Stimulated activated CD4-positive, alpha-beta T cell treated with anti-CD3 and anti-CD28 coated beads, TNF-alpha, amount 100 ng/mL, for 1 hour (primary cell): Measurements from ENCODE around the gene TMEFF1.
"Not testable (repeated sequence)": the region's sequence is repeated elsewhere in the genome, so short reads cannot be mapped to it uniquely, and the experiment has no call there.

Experiments
- DNase-seq, 3 donors: peaks; one replicate each; pipeline ENCODE4 v3.0.0-alpha.2; 2020; ENCODE audit warnings: low read depth in 3 of 3, low spot score in 1 of 3

TMEFF1 gene, protein sequence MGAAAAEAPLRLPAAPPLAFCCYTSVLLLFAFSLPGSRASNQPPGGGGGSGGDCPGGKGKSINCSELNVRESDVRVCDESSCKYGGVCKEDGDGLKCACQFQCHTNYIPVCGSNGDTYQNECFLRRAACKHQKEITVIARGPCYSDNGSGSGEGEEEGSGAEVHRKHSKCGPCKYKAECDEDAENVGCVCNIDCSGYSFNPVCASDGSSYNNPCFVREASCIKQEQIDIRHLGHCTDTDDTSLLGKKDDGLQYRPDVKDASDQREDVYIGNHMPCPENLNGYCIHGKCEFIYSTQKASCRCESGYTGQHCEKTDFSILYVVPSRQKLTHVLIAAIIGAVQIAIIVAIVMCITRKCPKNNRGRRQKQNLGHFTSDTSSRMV

GRCh38 chr9:100472788-100473275, at the start of gene TMEFF1:
TSS of gene TMEFF1 (plus strand) at chr9:100473149. CDS start at chr9:100473545, 396 bp downstream.
- peak in 2 of 3 donors; percentile 1 to 32 for DNase-seq

DNA sequence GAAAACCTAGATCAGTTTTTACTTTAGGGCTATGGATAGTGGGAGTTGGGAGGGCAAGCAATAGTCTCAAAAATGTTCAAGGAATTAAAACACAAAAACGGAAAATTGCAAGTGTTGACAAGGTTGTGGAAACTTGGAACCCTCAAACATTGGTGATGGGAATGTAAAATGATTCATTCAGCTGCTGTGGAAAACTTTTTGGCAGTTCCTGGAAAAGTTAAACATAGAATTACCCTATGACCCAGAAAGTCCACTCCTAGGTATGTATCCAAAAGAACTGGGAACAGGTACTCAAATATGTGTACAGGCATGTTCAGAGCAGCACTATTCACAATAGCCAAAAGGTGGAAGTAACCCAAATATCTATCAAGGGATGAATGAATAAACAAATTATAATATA, 47.2 kb upstream of the TMEFF1 start:
- DNase-seq, result no peak

DNA sequence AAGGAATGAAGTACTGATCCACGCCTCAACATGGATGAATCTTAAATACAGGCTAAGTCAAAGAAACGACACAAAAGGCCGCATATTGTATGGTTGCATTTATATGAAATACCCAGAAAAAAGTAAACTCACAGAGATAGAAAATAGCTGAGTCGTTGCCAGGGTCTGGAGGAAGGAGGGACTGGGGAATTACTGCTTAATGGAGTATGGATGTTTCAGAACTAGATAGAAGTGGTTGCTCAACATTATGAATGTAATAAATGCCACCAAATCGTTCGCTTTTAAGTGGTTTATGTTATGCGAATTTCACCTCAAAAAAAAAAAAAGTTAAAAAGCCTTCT, 46.8 kb upstream of the TMEFF1 start:
- no peak for DNase-seq

DNA sequence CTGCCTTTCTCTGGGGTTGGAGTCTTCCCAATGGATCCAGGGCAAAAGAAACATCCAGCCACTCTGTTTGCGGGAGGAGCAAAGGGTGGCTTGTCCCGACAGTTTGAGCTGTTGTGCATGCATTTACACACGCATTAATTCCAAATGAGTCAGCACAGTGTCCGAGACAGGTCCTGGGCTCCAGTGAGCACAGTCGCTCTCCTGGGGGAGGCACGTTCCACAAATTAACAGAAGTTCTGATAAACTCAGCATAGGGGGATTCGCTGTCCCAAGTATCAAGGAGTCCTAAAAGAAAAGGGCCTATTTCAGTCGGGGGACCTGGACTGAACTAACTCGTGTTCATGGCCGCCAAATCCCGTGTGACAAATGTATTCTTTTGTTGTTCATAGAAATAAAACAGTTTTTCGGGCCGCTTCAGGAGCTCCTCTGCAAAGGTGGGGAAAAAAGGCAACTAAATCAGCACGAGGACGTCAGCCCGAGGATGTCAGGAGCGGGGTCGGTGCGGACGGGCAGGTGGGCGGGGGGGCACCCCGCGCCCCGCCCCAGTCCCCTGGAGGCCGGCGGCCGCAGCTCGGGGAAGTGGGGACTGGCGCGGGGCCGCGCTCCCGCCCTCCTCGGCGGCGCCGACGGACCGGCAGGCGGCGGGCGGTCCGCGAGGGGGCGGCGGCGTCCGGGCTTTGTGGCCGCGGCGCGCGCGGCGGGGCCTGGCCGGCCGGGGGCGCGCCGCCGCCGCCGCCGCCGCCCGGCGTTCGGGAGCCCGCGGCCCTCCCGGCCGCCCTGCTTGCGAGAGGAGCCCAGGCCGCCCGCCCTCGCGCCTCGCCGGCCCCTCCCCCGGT, 46.2 kb upstream of the TMEFF1 start, which contains the start of gene MSANTD3:
TSS of gene MSANTD3 (plus strand) at position 614 of the 836 bp plus-strand sequence. CDS start 14,796 bp downstream, outside the sequence.
- peak; percentile 11 to 28 (median 14) for DNase-seq

DNA sequence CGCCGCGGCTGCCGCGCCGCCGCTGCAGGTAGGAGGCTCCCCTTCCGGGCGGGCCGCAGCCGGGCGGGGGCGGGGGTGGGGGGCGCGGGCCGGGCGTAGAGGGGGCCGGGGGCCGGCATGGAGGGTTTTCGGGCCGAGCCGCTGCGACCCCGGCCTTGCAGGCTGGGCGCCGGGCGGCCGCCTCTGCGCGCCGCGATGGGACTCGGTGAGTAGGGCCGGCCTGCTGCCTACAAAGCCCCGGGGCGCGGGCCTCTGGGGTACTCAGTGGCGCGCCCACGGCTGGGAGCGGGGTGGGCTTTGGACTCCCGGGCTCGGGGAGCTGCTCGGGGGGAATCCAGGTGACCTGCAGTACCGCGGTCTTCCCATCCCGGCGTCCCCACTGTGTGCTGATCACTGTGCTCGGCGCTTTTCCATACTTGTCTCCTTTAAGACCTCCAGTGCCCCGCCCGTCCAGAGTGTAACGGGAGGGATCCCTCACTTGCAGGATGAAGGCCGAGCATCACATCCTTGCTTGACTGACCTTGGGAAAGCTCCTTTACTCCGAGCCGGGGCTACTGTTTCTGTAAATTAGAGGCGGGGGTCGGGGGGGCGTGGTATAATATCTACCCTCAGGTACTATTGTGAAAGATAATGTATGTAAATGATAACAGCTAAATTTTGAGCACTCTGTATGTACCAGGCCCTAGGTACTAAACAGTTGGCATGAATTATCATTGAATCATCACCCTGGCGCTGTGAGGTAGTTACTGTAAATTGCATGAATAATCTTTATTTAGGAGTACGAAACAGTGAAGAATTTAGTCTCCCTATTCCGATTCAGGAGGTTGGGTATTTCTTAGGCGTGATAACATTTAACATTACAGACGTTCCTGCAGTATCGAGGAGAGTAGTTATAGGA, 45.3 kb upstream of the TMEFF1 start:
- peak in 1 of 3 donors; percentile 37 for DNase-seq

- DNase-seq, result no peak
Measured at GRCh38 chr9:100428871-100429654, 43.9 kb upstream of the TMEFF1 start.

DNA sequence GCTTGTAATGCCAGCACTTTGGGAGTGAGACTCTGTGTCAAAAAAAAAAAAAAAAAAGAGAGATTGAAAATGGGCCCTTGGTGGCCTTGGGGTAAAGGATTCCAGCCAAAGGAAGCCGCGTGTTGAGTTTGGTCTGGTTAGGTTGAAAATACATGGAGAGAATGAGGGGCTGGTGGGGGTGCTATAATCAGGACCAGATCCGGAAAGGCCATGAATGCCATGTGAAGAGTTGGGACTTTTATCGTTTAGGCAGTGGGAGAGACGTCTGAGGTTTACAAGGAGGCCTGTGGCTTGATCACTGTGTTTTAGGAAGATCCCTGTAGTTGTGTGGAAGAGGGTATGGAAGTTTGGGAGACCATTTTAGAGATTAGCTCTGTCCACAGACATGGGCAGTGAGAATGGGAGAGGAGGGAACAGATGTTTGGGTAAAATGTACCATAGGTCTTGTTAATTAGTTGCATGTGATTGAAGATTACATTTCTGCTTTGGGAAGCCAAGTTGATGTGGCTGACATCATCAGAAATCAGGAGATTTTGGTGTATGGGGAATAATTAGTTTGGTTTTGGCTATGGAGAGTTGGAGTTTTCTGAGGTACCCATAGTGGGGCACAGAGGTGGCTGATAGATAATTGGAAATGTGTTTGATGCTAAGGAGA, 42.5 kb upstream of the TMEFF1 start:
- no peak for DNase-seq

- no peak for DNase-seq
Measured at GRCh38 chr9:100431886-100432285, 41.1 kb upstream of the TMEFF1 start.

DNA sequence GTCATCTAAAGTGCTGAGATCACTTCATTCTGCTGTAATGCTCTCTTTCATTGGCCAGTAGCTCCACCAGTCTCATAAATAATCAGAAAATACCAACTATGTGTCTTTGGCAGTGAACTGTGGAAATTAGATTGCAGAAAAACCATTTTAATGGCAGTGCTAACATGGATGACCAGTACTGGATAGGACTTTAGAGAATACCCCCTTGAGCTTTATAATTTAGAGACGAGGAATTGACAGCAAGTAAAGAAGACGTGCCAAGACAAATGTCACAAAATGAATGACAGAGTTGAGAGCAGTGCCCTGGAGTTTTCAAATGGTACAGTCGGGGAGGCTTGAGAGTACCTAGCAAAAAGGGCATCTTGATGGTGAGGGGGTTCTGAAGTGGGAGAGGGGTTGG, 40.2 kb upstream of the TMEFF1 start:
- DNase-seq, result no peak

GRCh38 chr9:100436571-100436970, 36.4 kb upstream of the TMEFF1 start:
- no peak for DNase-seq

GRCh38 chr9:100437860-100438805, 34.8 kb upstream of the TMEFF1 start:
- DNase-seq, result peak; percentile 30 to 38 (median 37)

DNA sequence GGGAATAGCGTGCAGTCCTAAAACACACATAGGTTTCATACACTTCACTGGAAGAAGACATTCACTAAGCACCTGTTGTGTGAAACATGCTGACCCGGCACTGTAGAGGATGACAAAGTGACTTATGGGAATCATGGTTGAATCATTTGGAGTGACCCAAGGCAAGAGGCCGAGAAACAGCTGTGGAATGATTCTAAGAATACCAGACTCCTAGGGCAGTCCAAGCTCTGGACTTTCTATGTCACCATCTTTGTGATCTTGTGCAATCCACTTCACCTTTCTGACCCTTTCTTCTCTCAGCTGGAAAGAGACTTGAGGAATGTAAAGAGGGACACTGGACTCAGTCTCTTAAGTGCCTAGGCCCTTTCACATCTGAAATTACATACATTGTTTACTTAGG, 32.9 kb upstream of the TMEFF1 start:
- no peak for DNase-seq

DNA sequence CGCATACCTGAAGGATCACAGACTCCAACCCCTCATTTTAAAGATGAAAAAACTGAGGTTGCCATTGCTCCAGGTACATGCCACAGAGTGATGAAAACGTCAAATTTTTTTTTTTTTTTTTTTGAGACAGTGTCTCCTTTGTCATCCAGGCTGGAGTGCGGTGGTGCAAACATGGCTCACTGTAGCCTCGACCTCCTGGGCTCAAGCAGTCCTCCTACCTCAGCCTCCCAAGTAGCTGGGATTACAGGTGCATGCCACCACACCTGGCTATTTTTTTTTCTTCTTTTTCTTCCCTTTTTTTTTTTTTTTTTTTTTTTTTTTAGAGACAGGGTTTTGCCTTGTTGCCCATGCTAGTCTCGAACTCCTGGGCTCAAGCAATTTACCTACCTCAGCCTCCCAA, 32.5 kb upstream of the TMEFF1 start:
- not testable (repeated sequence) for DNase-seq

DNA sequence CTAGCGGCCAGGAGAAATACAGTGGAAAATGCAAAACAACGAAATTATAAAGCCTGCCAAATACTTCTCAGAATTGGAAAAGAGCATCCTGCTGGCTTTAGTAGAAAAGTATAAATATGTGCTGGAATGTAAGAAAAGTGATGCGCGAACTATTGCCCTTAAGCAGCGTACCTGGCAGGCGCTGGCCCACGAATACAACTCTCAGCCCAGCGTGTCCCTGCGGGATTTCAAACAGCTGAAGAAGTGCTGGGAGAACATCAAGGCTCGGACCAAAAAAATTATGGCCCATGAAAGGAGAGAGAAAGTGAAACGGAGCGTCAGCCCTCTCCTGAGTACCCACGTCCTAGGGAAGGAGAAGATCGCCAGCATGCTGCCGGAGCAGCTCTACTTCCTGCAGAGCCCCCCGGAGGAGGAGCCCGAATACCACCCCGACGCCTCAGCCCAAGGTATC, 31.0 kb upstream of the TMEFF1 start:
- no peak for DNase-seq

DNA sequence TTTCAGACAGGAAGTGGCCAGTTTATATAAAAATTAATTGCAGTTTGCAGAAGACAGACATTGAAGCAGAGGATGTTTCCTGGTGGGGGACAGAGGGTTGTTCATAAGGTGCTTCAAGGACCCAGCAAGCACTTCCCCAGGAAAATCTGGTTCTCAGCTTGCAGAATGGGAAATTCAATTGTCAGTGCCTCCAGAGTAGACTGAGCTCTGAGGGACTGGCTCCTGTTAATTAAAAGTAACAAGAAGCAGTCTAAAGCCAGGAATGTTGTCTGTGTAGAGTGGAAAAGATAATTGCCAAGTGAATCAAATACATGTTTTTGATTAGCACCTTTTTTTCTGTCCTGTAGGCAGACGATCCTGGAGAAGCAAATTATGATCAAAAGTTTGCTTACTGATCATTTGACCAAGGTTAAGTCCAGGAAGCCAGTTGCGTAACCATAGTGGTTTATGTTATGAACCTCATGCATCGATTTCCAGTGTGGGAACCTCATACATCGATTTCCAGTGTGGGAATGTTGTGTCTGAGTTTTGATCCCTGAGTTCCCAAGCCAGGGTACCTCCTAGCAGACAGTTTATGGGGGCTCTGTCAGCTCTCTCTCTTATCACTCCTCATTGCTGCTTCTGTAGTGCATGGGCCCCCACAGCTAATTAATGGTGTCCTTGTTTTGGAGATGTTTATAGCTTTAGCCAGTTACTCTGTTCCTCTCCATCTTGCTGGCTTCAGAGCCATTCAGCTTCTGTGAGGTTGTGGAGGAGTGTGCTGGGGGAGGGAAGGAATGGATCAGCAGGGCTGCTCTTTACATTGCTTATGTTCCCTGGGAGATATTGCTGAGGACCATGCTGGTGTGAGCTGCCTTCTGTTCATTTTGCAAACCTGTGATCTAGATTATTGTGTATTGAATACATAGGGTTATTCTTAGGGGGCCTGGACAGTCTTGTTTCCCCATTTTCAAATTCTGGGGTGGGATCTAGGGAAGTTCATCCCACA, 28.9 kb upstream of the TMEFF1 start:
- no peak for DNase-seq

DNA sequence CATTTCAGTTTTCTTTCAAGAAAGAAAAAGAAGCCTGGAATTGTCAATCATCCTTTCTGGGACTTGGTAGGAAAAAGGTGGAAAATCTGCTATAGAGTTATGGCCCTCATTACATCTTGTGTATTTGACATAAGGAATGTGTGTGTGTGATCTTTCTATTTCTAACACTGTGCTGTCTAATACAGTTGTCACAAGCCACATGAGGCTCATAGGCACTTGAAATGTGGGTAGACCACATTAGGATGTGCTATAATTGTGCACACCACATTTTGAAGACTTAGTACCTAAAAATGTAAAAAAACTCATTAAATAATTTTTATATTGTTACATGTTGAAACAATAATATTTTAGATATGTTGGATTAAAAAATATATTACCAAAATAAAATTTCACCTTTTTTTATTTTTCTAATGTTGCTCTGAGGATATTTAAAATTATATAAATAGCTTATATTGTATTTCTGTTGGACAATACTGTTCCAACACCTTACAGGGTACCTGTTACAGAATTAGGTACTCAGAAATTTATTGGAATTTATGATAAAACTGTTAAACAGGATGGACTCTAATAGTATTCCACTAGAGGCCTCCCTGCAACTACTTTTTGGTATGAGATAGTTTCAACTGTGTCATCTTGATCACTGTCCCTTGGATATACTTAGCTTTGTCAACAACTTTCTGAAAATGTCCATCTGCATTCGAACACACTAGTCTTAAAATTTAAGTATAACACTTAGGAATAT, 27.6 kb upstream of the TMEFF1 start:
- no peak for DNase-seq
